Heart left ventricle (tissue), 16 donors: ENCODE results near the gene SOX8. TPM values are rescaled to one million over a fixed set of nuclear protein-coding genes. Genes with fewer than 3 reads are reported as not detected.

Experiments
- ATAC-seq, 4 donors: fragments of 200-7000 bp; cut with Tn5 transposase; one replicate each; pipeline ENCODE4 v1.9.1; 2020 to 2022; ENCODE audit warnings: moderate library complexity in 4 of 4, mild to moderate bottlenecking in 3 of 4, moderate number of reproducible peaks in 1 of 4
- DNase-seq, 5 donors: peaks; one replicate each; pipeline ENCODE4 v3.0.0-alpha.2; 2020
- H3K27ac ChIP-seq, 12 donors: fragments of 200-600 bp; sonication (generic) in 4 of 12; one replicate each; pipeline versions ENCODE4 v1.5.0 to v1.8.0; 2016 to 2022; ENCODE audit warnings: mild to moderate bottlenecking in 2 of 12
- H3K27me3 ChIP-seq, 9 donors: fragments of 200-600 bp; sonication (generic) in 2 of 9; one replicate each; pipeline versions ENCODE4 v1.5.1 to v1.8.0; 2016 to 2022; ENCODE audit warnings: mild to moderate bottlenecking in 3 of 9
- H3K36me3 ChIP-seq, 9 donors: fragments of 200-600 bp; sonication (generic) in 2 of 9; one replicate each; pipeline versions ENCODE4 v1.5.0 to v1.8.0; 2018 to 2022; ENCODE audit warnings: mild to moderate bottlenecking in 2 of 9
- H3K4me1 ChIP-seq, 12 donors: fragments of 200-600 bp; sonication (generic) in 4 of 12; one replicate each; pipeline versions ENCODE4 v1.5.0 to v1.8.0; 2016 to 2022; ENCODE audit warnings: mild to moderate bottlenecking in 3 of 12
- H3K4me3 ChIP-seq, 12 donors: fragments of 200-600 bp; sonication (generic) in 4 of 12; one replicate each; pipeline versions ENCODE4 v1.5.0 to v1.8.0; 2017 to 2022; ENCODE audit warnings: mild to moderate bottlenecking in 9 of 12, moderate library complexity in 4 of 12
- H3K9me3 ChIP-seq, 12 donors: fragments of 200-600 bp; sonication (generic) in 4 of 12; one replicate each; pipeline versions ENCODE4 v1.5.0 to v1.8.0; 2016 to 2022; ENCODE audit warnings: mild to moderate bottlenecking in 1 of 12
- POLR2A ChIP-seq, 2 donors: fragments of 450-650 bp; IDR thresholded peaks; one replicate each; pipeline ENCODE4 v1.6.1; 2017; ENCODE audit warnings: antibody characterized with exemption in 2 of 2, mild to moderate bottlenecking in 2 of 2, moderate library complexity in 2 of 2
- WGBS, 4 donors: extraction: QIAGEN DNeasy Blood & Tissue Kit in 2 of 4; methylation state at CpG; one replicate each; pipeline versions ENCODE4 v1.1.5 to v1.1.7; 2013 to 2018; 5-methylcytosine and 5-hydroxymethylcytosine counted together
- intact Hi-C, 10 donors: fragments of 100-400 bp; cut with DNase I; formaldehyde crosslinking; loops; one replicate each; pipeline versions ENCODE4 v1.11.1 to v1.14.2; 2022
- polyA plus RNA-seq, 2 donors: library from polyadenylated mRNA; stranded (reverse); fragments of 200-250 nt; gene quantifications; one replicate each; pipeline ENCODE4 v1.2.3, GENCODE V29; 2013
- total RNA-seq, 9 donors: library from RNA; depleted of rRNA in 2 of 9; stranded (reverse); fragments of >200 nt in 2 of 9; fragmentation: NEBNext Ultra II Directional in 3 of 9; extraction: Animal tissue kit (Norgen Biotek cat#: 25700) in 3 of 9; gene quantifications; one replicate each; pipeline versions ENCODE4 v1.1.0 to v1.2.4, GENCODE V29; 2016 to 2023
- TF ChIP-seq, protein P1 (sequence below), 12 donors: fragments of 200-600 bp; sonication (generic) in 4 of 12; IDR thresholded peaks; one replicate each; pipeline versions ENCODE4 v1.5.0 to v1.8.0; 2018 to 2022; ENCODE audit warnings: antibody characterized with exemption in 12 of 12, mild to moderate bottlenecking in 5 of 12
- donor health status: ischemic (EF 13 %, LVEDD 7.1; RV severe dilation, severe dysfunction).
- donor health status: healthy with polysubstance abuse.
- donor health status: DM: no; HTN: yes; CAD: no.
- donor health status: DM: no; HTN: no; CAD: no.
- donor health status: ischemic (EF 25% LVEDD 6.9; RV normal size, moderate dysfunction).
- donor health status: ischemic (EF 25% LVEDD 5.7; RV mildly dilated, moderate dysfunction).
- donor health status: healthy.
- donor health status: DM: yes; HTN: yes; CAD: no.
- donor health status: ischemic (EF 35%, LVEDD 5.7; RV mildly dilated, moderate dysfunction).
- donor health status: nonischemic (EF 11% LVEDD 7.7; RV severe dilation, severe dysfunction).
- donor health status: DM: yes; HTN: yes; CAD: no.
- donor health status: PGD.
- donor health status: ischemic (EF 29% LVEDD 5.4; RV normal size, mild dysfunction).
- donor health status: nonischemic (EF 23%, LVEDD 6.1; RV moderate dilation, normal function).

The SOX8 gene
- total and polyA plus RNA-seq, 11 donors: 0.44 to 1.3 (median 0.77) TPM

DNA sequence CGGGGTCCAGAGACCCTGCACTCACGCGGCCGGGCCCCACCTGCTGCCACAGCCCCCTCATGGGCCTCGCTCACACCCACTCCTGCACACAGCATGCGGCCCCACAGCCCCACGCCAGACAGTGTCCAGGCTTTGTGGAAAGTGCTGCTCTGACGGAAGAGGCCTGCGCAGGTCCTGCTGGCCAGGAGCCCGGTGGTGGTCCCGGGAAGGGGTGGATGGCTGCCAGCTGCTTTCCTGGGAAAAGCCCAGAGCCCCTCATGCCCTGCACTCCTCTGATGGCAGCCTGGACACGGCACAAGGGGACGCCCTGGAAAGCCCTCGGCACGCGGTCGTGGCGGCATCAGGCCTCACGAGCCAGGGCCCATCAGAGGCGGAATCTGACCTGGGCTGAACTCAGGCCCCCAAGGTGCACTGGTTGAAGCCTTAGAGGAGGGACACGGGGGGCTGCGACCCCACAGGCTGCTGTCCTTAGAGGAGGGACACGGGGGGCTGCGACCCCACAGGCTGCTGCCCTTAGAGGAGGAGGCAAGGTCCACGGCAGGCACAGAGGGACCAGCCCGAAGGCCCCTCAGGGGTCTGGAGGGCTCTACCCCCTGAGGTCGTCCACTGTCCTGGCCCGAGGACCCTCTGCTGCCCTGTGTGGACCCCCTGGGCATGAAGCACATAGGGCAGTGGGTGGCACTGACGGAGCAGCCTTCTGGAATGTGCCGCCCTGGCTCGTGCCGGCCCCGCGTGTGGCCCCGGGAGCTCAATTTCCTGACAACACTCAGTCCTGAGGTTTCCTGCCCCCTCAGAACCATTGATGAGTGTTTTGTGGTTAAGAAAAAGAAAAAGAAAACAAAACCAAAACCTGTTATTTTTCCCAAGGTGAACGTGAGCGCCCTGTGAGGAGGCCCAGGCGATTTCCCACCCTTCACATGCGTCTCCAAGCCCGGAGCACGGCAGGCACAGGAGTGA, 22.1 kb downstream of the SOX8 start:
- Histone ChIP-seq H3K9me3 (no peaks in the 10 kb centered on the region), H3K4me1 (peaks cover 0 to 7% (median 0%) of the 10 kb centered on the region in 12 donors), H3K27ac (no peak overlapping the region), H3K4me3 (no peak overlapping the region), H3K27me3 (peaks cover 0 to 44% (median 0%) of the 10 kb centered on the region in 9 donors), H3K36me3 (no peaks in the 10 kb centered on the region)
- TF ChIP-seq, protein P1, sequence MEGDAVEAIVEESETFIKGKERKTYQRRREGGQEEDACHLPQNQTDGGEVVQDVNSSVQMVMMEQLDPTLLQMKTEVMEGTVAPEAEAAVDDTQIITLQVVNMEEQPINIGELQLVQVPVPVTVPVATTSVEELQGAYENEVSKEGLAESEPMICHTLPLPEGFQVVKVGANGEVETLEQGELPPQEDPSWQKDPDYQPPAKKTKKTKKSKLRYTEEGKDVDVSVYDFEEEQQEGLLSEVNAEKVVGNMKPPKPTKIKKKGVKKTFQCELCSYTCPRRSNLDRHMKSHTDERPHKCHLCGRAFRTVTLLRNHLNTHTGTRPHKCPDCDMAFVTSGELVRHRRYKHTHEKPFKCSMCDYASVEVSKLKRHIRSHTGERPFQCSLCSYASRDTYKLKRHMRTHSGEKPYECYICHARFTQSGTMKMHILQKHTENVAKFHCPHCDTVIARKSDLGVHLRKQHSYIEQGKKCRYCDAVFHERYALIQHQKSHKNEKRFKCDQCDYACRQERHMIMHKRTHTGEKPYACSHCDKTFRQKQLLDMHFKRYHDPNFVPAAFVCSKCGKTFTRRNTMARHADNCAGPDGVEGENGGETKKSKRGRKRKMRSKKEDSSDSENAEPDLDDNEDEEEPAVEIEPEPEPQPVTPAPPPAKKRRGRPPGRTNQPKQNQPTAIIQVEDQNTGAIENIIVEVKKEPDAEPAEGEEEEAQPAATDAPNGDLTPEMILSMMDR (IDR thresholded peaks at IDR 0.05): no peak
- no peak for TF ChIP-seq POLR2A (IDR thresholded peaks at IDR 0.05)
- DNase-seq: no peak
- WGBS, 4 donors: 75 to 82% (median 79%) methylated on average over 27 to 41 of the region's 41 CpGs
- intact Hi-C loops: no loop called here
- no peak for ATAC-seq

DNA sequence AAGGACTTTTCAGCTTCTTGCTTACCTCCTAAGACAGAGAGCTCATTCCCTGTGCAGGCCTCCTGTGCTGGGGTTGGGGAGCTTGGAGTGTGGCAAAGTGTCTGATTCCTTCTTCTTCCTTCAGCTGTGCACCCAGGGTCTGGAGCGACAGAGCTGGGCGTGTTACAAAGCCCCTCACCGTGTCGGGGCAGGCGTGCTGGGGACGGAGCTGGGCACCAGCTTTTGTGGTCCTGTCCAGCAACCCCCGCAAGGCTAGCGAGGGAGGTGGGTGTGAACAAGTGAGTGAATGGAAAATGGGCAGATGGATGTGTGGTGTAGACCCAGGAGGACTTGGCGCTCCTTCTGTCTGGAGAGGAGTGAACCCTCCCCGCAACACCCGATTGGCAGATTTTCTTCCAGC, 23.7 kb downstream of the SOX8 start:
- 87 to 91% (median 90%) methylated on average over 11 of the region's 11 CpGs for WGBS, 4 donors
- H3K27me3 ChIP-seq: peaks cover 0 to 53% (median 0%) of the 10 kb centered on the region in 9 donors
- no peaks in the 10 kb centered on the region for H3K36me3 ChIP-seq
- H3K4me3 ChIP-seq: no peak overlapping the region
- H3K9me3 ChIP-seq: no peaks in the 10 kb centered on the region
- TF ChIP-seq, protein P1 (IDR thresholded peaks at IDR 0.05): no peak
- TF ChIP-seq POLR2A (IDR thresholded peaks at IDR 0.05): no peak
- ATAC-seq: no peak
- H3K4me1 ChIP-seq: peaks cover 0 to 7% (median 0%) of the 10 kb centered on the region in 12 donors
- no peak overlapping the region for H3K27ac ChIP-seq
- intact Hi-C loops: no loop called here
- DNase-seq: no peak

DNA sequence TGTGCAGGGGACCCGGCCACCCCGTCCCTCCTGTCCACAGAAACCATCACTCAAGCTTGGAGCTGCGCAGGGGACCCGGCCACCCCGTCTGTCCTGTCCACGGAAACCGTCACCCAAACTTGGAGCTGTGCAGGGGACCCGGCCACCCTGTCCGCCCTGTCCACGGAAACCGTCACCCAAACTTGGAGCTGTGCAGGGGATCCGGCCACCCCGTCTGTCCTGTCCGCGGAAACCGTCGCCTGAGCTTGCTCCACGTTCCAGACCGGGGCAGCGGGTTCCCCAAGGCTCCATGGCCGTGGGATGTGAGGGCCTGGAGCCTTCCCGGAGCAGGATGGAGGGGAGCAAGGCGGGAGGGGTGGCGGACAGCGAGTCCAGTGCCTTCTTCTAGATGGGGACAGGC, 25.2 kb downstream of the SOX8 start:
- peaks cover 0 to 40% (median 0%) of the 10 kb centered on the region in 9 donors for H3K27me3 ChIP-seq
- WGBS, 4 donors: 89 to 94% (median 90%) methylated on average over 20 to 25 of the region's 25 CpGs

More for the DNA sequence above, 25.2 kb downstream of the SOX8 start:
- Histone ChIP-seq H3K4me1 (peaks cover 0 to 7% (median 0%) of the 10 kb centered on the region in 12 donors), H3K27ac (no peak overlapping the region), H3K9me3 (no peaks in the 10 kb centered on the region), H3K4me3 (no peak overlapping the region), H3K36me3 (no peaks in the 10 kb centered on the region)
- TF ChIP-seq POLR2A (IDR thresholded peaks at IDR 0.05): no peak
- TF ChIP-seq, protein P1 (IDR thresholded peaks at IDR 0.05): no peak
- no peak for ATAC-seq
- intact Hi-C loops: no loop called here
- DNase-seq: no peak
